Right renal cortex interstitium (tissue), 3 donors: ENCODE measurements around the gene ACTR3C. TPM values are rescaled to one million over a fixed set of nuclear protein-coding genes. Genes with fewer than 3 reads are reported as not detected.

Experiments
- DNase-seq, 3 donors: peaks; one replicate each; pipeline ENCODE4 v3.0.0-alpha.2; 2013; ENCODE audit warnings: low read depth in 3 of 3, low spot score in 2 of 3
- polyA plus RNA-seq, 3 donors: library from polyadenylated mRNA; unstranded; fragments of 120-200 nt; gene quantifications; one replicate each; pipeline ENCODE4 v1.2.1, GENCODE V29; 2013; ENCODE audit not compliant: insufficient read length in 3 of 3

Gene ACTR3C
- polyA plus RNA-seq, 3 donors = 8.9 to 10.5 (median 10.4) TPM

GRCh38 chr7:150359622-150360362, 36.4 kb upstream of the ACTR3C start:
- DNase-seq = no peak

GRCh38 chr7:150358988-150359621, 35.8 kb upstream of the ACTR3C start:
- DNase-seq = no peak

- no peak for DNase-seq
These were observed 35.1 kb upstream of the ACTR3C start for GRCh38 chr7:150358433-150358832.

- no peak for DNase-seq
These were observed 34.6 kb upstream of the ACTR3C start for GRCh38 chr7:150357771-150358427.

DNA sequence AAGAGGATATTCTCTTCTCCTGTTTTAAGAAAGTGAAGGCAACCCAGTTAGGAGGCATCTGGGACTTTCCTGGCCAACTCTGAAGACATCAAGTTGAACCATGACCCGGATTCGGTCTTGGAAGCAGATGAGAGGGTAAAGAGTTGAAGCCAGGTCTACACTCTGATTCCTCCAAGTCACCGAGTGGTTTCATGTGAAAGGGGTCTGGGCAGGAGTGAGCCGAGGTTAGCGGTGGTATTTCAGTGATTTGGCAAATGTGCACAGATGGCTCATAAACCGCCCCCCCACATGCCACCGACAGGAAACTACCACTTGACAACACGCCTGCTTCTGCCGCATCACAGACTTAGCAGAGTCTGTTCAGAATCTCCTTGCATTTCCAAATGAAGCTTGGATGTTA, 33.9 kb upstream of the ACTR3C start:
- DNase-seq = no peak

DNA sequence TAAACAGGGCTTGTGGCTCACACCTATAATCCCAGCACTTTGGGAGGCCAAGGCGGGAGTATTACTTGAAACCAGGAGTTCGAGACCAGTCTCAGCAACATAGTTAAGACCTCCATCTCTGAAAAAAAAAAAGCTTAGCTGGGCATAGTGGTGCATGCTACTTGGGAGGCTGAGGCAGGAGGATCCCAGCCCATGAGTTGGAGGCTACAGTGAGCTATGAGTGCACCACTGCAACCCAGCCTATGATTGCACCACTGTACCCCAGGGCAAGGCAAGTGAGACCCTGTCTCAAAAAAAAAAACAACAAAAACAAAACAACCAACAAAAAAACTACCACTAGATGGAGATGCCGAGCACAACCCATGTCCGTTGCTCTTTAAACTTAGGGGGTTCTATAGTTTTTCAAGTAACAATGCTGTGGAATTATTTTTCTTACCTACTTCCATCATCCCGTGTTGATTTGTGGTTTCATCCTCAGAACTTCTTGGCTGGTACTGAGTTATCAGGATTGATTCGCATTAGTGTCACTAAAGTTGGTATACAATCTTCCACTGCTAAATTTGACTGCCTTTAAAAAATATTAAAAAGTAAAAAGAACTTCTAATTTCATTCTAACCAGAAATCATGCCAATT, 33.0 kb upstream of the ACTR3C start:
- DNase-seq = no peak

- no peak for DNase-seq
These were observed 32.3 kb upstream of the ACTR3C start for GRCh38 chr7:150355666-150356059.

DNA sequence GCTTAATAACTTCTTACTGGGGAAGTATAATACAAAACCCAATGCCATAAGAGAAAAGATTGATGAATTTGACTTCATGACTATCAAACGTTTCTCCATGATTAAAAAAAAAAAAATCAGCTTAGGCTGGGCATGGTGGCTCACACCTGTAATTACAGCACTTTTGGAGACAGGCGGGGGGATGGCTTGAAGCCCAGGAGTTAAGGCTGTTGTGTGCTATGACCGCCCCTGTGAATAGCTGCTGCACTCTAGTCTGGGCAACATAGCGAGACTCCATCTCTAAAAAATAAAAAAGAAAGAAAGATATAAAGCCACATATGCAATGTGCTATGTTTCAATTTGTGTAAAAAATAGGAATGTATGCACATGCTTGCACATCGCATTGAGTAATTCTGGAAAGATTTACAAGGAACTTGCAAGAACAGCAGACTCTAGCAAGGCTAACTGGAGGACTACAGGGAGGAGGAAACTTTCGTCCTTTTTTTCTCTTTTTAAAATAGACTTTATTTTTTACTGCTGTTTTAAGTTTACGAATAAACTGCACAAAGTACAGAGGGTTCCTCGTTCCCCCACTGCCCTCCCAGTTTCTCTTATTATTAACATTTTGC, 28.3 kb upstream of the ACTR3C start:
- no peak for DNase-seq

DNA sequence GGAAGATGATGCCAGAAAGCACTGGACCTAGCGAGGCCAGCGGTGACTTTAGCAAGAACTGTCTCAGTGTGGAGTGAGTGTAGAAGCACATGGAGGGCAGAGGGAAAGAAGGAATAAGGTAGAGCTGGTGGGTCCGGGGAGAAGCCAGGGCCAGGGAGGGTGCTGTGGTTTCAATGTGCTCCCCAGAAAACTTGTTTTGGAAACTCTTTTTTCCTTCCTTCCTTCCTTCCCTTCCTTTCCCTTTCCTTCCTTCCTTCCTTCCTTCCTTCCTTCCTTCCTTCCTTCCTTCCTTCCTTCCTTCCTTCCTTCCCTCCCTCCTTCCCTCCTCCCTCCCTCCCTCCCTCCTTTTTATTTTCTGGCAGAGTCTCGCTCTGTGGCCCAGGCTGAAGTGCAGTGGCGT, 23.6 kb upstream of the ACTR3C start:
- DNase-seq = no peak

DNA sequence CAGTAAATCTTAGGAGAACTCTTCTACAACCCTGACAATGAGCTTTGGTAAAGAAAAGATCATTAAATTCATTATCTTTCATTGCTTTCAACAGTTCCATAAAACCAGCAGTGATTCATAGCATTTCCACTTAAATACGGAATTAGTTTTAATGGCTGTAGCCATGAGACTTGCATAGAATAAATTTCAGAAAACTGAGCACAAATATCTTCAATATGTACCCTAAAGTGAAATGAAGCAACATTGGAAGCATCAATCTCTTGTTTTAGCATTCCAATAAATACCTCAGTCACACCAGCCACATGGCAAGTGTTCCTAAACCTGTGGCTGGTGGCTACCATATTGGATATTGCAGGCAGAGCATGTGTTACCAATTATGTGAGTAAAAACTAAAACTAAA, 21.7 kb upstream of the ACTR3C start:
- DNase-seq = no peak

- no peak for DNase-seq
These were observed 21.0 kb upstream of the ACTR3C start for GRCh38 chr7:150344299-150344698.

DNA sequence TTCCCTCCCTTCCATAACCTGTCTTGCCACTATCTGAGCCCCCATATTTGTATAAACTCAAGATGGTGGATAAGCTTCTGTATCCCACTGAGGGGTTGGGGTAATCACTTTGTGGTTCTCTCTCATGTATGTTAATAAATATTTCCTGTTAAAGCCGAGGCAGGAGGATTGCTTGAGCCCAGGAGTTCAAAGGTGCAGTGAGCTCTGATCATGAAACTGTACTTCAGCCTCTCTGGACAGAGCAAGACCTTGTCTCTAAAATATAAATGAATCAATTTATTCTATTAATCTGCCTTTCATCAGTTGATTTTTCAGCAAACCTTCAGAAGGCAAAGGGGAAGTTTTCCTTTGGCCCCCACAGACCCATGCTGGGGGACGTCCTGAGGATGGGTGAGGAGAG, 19.9 kb upstream of the ACTR3C start:
- DNase-seq = no peak

DNA sequence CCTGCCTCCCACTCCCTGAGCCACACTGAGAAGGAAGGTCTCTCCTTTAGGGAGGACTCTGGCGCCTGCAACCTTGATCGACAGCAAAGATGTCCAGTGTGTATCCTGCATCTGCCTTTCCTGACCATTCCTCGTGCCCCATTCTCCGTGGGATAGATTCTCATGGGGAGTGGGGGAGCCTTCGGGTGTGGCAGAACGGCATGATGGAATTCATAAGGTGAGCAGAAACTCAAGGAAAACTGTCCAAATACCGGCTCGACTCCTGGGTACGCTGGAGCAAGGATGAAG, 18.7 kb upstream of the ACTR3C start:
- no peak for DNase-seq

DNA sequence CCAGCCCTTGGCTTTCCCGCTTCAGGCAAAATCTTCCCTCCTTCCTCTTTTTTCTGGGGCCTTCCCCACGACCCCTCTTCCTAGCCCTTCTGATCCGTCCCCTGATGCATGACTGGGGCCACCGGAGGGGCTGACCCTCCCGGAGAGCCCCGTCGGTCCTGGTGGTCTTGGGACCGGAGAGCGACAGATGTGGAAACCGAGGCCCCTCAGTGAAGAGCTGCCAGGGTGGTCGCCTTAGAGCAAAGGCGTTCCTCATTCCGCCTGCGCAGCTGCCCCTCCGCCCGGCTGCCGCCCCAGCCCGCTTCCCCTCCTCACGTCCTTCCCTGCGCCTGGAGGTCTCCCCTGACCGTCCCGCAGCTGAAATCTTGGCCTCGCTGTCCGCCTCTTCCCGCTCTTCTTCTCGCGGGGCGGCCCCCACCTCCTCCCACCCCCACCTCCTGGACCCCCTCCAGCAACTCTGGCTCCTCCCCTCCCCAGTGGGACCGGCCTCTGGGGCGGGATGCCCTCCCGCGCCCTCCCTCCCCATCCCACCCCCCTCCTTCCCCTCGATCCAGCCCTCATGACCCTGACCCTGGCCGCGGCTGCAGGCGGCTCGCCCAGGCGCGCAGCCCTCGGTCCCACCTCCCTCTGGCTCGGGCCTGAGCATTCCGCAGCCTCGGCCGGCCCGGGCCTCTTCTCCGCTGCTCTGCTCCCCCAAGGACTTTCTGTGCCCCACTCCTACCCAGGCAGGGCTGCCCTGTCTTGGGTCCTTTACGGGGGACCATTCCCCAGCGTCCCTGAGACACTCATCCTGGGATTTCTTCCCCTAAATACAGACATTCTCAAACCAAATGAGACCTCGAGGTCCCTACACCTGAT, 18.1 kb upstream of the ACTR3C start, which contains the start of gene RARRES2:
RARRES2 (minus strand) TSS at position 367 of the 858 bp plus-strand sequence. CDS start 1,020 bp downstream, outside the sequence.
- no peak for DNase-seq

DNA sequence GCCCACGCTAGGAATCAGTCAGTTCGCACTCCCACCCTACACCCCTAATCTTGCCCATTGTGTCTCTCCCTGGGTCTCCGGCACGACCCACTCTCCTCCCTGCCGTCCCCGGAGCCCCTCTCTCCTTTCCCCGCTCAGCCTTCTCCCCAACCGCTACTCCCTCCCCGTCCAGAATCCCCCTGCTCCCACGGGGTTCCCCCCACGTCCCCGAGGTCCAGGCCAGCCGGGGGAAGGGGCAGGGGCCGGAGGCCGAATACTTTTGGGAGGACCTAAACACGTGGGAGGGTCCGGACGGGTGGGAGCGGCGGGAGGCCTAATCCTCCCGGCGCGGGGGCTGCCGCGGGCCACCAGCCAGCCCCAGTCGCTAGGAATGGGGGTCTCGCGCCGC, 17.5 kb upstream of the ACTR3C start:
- DNase-seq = no peak

DNA sequence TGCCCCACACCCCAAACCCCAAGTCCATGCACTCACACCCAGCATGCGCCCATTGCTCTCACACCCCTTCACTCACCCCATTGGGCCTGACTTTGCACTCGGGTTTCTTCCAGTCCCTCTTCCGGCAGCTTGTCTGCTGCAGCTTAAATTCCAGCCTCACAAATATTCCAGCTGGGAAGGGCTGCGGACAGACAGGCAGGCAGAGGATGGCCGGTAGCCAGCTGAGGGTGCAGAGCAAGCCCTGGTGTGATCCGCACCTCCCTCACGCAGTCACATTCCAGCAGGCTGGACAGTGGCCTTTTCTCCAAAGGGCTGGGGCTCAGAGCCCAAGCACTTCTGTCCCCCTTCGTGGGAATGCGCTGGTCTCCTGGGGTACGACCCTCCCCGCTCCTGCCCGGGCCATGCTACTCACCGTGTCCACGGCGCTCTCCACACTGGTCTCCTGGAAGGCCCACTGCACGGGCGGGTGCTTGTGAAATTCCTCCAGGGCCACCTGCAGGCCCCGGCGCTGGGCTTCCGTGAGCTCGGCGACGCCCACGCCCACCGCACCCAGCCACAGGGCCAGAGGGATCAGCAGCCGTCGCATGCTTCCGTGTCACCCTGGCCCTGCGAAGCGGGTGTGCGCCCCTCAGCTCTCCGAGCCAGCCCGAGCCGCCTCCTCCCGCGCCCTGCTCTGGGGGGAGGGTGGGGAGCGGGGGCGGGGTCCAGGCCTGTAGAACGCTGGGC, 16.8 kb upstream of the ACTR3C start:
- DNase-seq = no peak

DNA sequence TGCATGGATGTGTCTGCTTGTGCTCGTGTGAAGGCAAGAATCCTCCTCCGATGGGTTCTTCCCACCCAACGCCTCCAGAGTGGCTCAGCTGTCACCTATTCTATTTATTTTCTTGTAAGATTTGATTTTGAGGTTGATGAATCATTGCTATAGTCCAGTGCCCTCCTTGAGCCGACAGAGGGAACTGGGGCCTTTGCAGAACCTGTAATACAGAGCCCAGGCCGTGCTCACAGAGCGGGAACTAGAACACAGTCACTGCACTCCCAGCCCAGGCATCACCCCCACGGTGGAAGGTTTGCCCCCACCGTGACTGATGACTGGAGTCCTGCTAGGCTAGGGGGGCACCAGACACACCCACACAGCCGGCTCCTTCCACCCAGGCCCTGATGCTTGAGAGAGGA, 16.1 kb upstream of the ACTR3C start:
- no peak for DNase-seq

- no peak for DNase-seq
These were observed 15.0 kb upstream of the ACTR3C start for GRCh38 chr7:150338166-150338829.

GRCh38 chr7:150337659-150338081, 14.3 kb upstream of the ACTR3C start:
- no peak for DNase-seq
